Measurements from ENCODE around the gene GNRH2. TPM values are rescaled to one million over a fixed set of nuclear protein-coding genes. Genes with fewer than 3 reads are reported as not detected.

GNRH2 gene
- total and polyA plus RNA-seq, 10 of the 15 experiments (the other 5 are each of a cell fraction or from before 2014, with no cell fraction given), result 0.12 to 0.85 (median 0.31) TPM; not detected in 7

GRCh38 chr20:3088031-3088430 lies 44.6 kb downstream of the GNRH2 start (continued):
- TF ChIP-seq MEF2A (IDR thresholded peaks at IDR 0.05; ENCODE audit: insufficient read depth, low read depth, low read length), result no peak
- no peak for TF ChIP-seq SUZ12 (IDR thresholded peaks at IDR 0.05; ENCODE audit: unreplicated experiment)

DNA sequence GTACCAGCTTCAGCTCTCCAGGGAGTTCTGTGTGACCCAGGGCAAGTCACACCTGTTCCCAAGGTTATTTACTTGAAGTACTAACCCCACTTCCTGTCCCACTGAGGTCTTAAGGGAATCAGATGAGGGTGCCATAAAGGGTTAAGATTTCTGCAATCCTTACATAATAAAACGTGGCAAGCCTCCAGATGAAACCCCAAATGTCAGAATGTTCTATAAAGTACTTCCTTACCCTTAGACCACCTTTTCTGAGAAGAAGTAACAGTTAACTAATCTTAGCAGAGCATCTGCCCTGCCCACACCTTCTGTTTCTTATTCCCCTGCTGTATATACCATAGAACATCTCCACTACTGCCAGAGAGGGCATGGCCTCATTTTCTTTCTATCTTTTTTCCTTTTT lies 47.1 kb downstream of the GNRH2 start:
- Histone ChIP-seq H3K9me3 (replicated peaks; ENCODE audit: control insufficient read depth, insufficient read depth, low read length) (no peaks in the 10 kb centered on the region), H3K79me2 (ENCODE audit: control insufficient read depth, insufficient read depth, low read length) (no peaks in the 10 kb centered on the region), H2AFZ (ENCODE audit: control insufficient read depth, low read depth, low read length) (no peak overlapping the region), H3K27ac (ENCODE audit: control insufficient read depth, insufficient read depth) (no peak overlapping the region), H4K20me1 (ENCODE audit: control insufficient read depth, insufficient read depth) (no peaks in the 10 kb centered on the region), H3K9ac (ENCODE audit: control insufficient read depth, insufficient read depth, low read length) (no peak overlapping the region), H3K4me2 (ENCODE audit: control insufficient read depth, insufficient read depth) (no peak overlapping the region), H3K4me3 (no peak overlapping the region), H3K36me3 (ENCODE audit: control insufficient read depth in 2 of 2, insufficient read depth in 2 of 2, low read length in 1 of 2) (no peaks in the 10 kb centered on the region), H3K4me1 (ENCODE audit: control insufficient read depth, insufficient read depth, low read length) (no peaks in the 10 kb centered on the region), H3K27me3 (replicated peaks in 1 of 2; ENCODE audit: control insufficient read depth in 2 of 2, insufficient read depth in 2 of 2, low read length in 1 of 2) (peaks cover 4 to 7% of the 10 kb centered on the region in 2 experiments)
- no peak for FAIRE-seq
- CTCF ChIA-PET, result no interaction called here
- intact Hi-C loops (cut with micrococcal nuclease; ENCODE audit: unreplicated experiment) (no loop called here), in situ Hi-C loops (cut with MboI) (no loop called here)
- ATAC-seq, result no peak
- BruUV-seq (replicated peaks), result no TSS peak
- no peak for DNase-seq (ENCODE audit: low read depth, low spot score)
- TF ChIP-seq CREM (IDR thresholded peaks at IDR 0.05; ENCODE audit: low read depth) (no peak), TARDBP (IDR thresholded peaks at IDR 0.05; ENCODE audit: borderline replicate concordance) (no peak), CBX5 (IDR thresholded peaks at IDR 0.05; ENCODE audit: low read depth) (no peak), EZH2 (IDR thresholded peaks at IDR 0.05; ENCODE audit: borderline replicate concordance, control insufficient read depth, low read depth, low read length) (no peak), CEBPB (IDR thresholded peaks at IDR 0.05; ENCODE audit: borderline replicate concordance in 1 of 2, low read depth in 2 of 2, low read length in 2 of 2) (no peak), POLR2AphosphoS2 (IDR thresholded peaks at IDR 0.05; ENCODE audit: low read depth, low read length) (no peak), STAT1 (conservative IDR thresholded peaks at IDR 0.05) (no peak), TCF7 (IDR thresholded peaks at IDR 0.05; ENCODE audit: borderline replicate concordance) (no peak), CBFB (IDR thresholded peaks at IDR 0.05; ENCODE audit: low read depth) (no peak)
- TF ChIP-seq, protein P1, sequence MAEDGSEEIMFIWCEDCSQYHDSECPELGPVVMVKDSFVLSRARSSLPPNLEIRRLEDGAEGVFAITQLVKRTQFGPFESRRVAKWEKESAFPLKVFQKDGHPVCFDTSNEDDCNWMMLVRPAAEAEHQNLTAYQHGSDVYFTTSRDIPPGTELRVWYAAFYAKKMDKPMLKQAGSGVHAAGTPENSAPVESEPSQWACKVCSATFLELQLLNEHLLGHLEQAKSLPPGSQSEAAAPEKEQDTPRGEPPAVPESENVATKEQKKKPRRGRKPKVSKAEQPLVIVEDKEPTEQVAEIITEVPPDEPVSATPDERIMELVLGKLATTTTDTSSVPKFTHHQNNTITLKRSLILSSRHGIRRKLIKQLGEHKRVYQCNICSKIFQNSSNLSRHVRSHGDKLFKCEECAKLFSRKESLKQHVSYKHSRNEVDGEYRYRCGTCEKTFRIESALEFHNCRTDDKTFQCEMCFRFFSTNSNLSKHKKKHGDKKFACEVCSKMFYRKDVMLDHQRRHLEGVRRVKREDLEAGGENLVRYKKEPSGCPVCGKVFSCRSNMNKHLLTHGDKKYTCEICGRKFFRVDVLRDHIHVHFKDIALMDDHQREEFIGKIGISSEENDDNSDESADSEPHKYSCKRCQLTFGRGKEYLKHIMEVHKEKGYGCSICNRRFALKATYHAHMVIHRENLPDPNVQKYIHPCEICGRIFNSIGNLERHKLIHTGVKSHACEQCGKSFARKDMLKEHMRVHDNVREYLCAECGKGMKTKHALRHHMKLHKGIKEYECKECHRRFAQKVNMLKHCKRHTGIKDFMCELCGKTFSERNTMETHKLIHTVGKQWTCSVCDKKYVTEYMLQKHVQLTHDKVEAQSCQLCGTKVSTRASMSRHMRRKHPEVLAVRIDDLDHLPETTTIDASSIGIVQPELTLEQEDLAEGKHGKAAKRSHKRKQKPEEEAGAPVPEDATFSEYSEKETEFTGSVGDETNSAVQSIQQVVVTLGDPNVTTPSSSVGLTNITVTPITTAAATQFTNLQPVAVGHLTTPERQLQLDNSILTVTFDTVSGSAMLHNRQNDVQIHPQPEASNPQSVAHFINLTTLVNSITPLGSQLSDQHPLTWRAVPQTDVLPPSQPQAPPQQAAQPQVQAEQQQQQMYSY (CRISPR knock-in tag; IDR thresholded peaks at IDR 0.05), result no peak
- SMC1A ChIA-PET (ENCODE audit: uncharacterized antibody, unreplicated experiment), result no interaction called here
- POLR2A ChIA-PET, result no interaction called here
- RAD21 ChIA-PET (ENCODE audit: unreplicated experiment), result no interaction called here
- 0% methylated on average over 1 of the region's 1 CpG for WGBS (ENCODE audit: insufficient coverage, insufficient replicate concordance, low lambda C conversion rate, missing lambda C conversion rate)

Data from GM12878 (cell line).